ENCODE data around the gene ALX4.

The ALX4 gene

GRCh38 chr11:44333271-44334218, 23.6 kb upstream of the ALX4 start:
- no peak overlapping the region for H2AK5ac ChIP-seq (ENCODE audit: low read length, severe bottlenecking)
- no peak overlapping the region for H3K14ac ChIP-seq (ENCODE audit: low read length in 2 of 2)
- no peak overlapping the region for H2BK120ac ChIP-seq (ENCODE audit: low read depth, low read length)
- no peak overlapping the region for H3K9ac ChIP-seq (ENCODE audit: low read length)
- H3K23ac ChIP-seq (ENCODE audit: low read length in 2 of 2) = no peak overlapping the region
- H2BK12ac ChIP-seq (ENCODE audit: low read length in 2 of 2) = no peak overlapping the region
- H3K79me1 ChIP-seq (replicated peaks; ENCODE audit: low read length, poor library complexity, severe bottlenecking) = no peaks in the 10 kb centered on the region
- H3K4ac ChIP-seq (ENCODE audit: low read depth in 1 of 2, low read length in 2 of 2) = no peak overlapping the region
- H3K4me1 ChIP-seq (ENCODE audit: control insufficient read depth, insufficient read depth, low read depth, low read length) = peaks cover 1% of the 10 kb centered on the region
- H2BK15ac ChIP-seq (ENCODE audit: low read depth, poor library complexity, severe bottlenecking) = no peak overlapping the region
- H3K18ac ChIP-seq (ENCODE audit: low read depth in 1 of 2, low read length in 2 of 2) = no peak overlapping the region
- peaks cover 79 to 95% of the 10 kb centered on the region in 2 experiments for H3K27me3 ChIP-seq (ENCODE audit: control insufficient read depth in 1 of 2, insufficient read depth in 1 of 2, low read length in 2 of 2)
- H2AFZ ChIP-seq (ENCODE audit: low read depth, low read length) = no peak overlapping the region
- H4K8ac ChIP-seq (ENCODE audit: low read length) = no peak overlapping the region
- WGBS = 68% methylated on average over 13 of the region's 14 CpGs
- DNase-seq = no peak
- H3K4me3 ChIP-seq (ENCODE audit: insufficient read depth in 1 of 2, low read depth in 1 of 2, low read length in 2 of 2) = no peak overlapping the region
- H4K91ac ChIP-seq (ENCODE audit: low read length) = no peak overlapping the region
- H3K27ac ChIP-seq (ENCODE audit: low read length, poor library complexity, severe bottlenecking) = no peak overlapping the region
- no peaks in the 10 kb centered on the region for H3K9me3 ChIP-seq (ENCODE audit: control insufficient read depth, low read length)
- H2BK5ac ChIP-seq (ENCODE audit: low read depth, low read length, poor library complexity, severe bottlenecking) = no peak overlapping the region
- H3K4me2 ChIP-seq (ENCODE audit: low read length, poor library complexity, severe bottlenecking) = no peak overlapping the region
- no peaks in the 10 kb centered on the region for H3K36me3 ChIP-seq (ENCODE audit: control insufficient read depth in 1 of 2, insufficient read depth in 2 of 2, low read depth in 1 of 2, low read length in 2 of 2)

- H3K27me3 ChIP-seq (ENCODE audit: control insufficient read depth in 1 of 2, insufficient read depth in 1 of 2, low read length in 2 of 2) = peaks cover 78 to 95% of the 10 kb centered on the region in 2 experiments
- H3K79me1 ChIP-seq (replicated peaks; ENCODE audit: low read length, poor library complexity, severe bottlenecking) = no peaks in the 10 kb centered on the region
- no peak overlapping the region for H2AK5ac ChIP-seq (ENCODE audit: low read length, severe bottlenecking)
- 56% methylated on average over 3 of the region's 6 CpGs for WGBS
- no peak overlapping the region for H3K27ac ChIP-seq (ENCODE audit: low read length, poor library complexity, severe bottlenecking)
- H3K14ac ChIP-seq (ENCODE audit: low read length in 2 of 2) = no peak overlapping the region
- H3K4me2 ChIP-seq (ENCODE audit: low read length, poor library complexity, severe bottlenecking) = no peak overlapping the region
- no peak overlapping the region for H2BK15ac ChIP-seq (ENCODE audit: low read depth, poor library complexity, severe bottlenecking)
- H3K18ac ChIP-seq (ENCODE audit: low read depth in 1 of 2, low read length in 2 of 2) = no peak overlapping the region
- no peak overlapping the region for H3K4ac ChIP-seq (ENCODE audit: low read depth in 1 of 2, low read length in 2 of 2)
- H3K4me3 ChIP-seq (ENCODE audit: insufficient read depth in 1 of 2, low read depth in 1 of 2, low read length in 2 of 2) = no peak overlapping the region
- no peak overlapping the region for H4K91ac ChIP-seq (ENCODE audit: low read length)
- DNase-seq = no peak
- H2AFZ ChIP-seq (ENCODE audit: low read depth, low read length) = no peak overlapping the region
- no peaks in the 10 kb centered on the region for H3K9me3 ChIP-seq (ENCODE audit: control insufficient read depth, low read length)
- no peak overlapping the region for H2BK120ac ChIP-seq (ENCODE audit: low read depth, low read length)
- H4K8ac ChIP-seq (ENCODE audit: low read length) = no peak overlapping the region
- H2BK5ac ChIP-seq (ENCODE audit: low read depth, low read length, poor library complexity, severe bottlenecking) = no peak overlapping the region
- H2BK12ac ChIP-seq (ENCODE audit: low read length in 2 of 2) = no peak overlapping the region
- no peaks in the 10 kb centered on the region for H3K36me3 ChIP-seq (ENCODE audit: control insufficient read depth in 1 of 2, insufficient read depth in 2 of 2, low read depth in 1 of 2, low read length in 2 of 2)
- no peak overlapping the region for H3K9ac ChIP-seq (ENCODE audit: low read length)
- H3K4me1 ChIP-seq (ENCODE audit: control insufficient read depth, insufficient read depth, low read depth, low read length) = peaks cover 1% of the 10 kb centered on the region
- no peak overlapping the region for H3K23ac ChIP-seq (ENCODE audit: low read length in 2 of 2)
These were observed 22.7 kb upstream of the ALX4 start for GRCh38 chr11:44332665-44333064.

GRCh38 chr11:44329472-44330230, 19.7 kb upstream of the ALX4 start:
- no peak overlapping the region for H3K4me2 ChIP-seq (ENCODE audit: low read length, poor library complexity, severe bottlenecking)
- no peak overlapping the region for H2BK120ac ChIP-seq (ENCODE audit: low read depth, low read length)
- H3K27me3 ChIP-seq (ENCODE audit: control insufficient read depth in 1 of 2, insufficient read depth in 1 of 2, low read length in 2 of 2) = peaks cover 85 to 95% of the 10 kb centered on the region in 2 experiments
- H3K18ac ChIP-seq (ENCODE audit: low read depth in 1 of 2, low read length in 2 of 2) = no peak overlapping the region
- H3K4me3 ChIP-seq (ENCODE audit: insufficient read depth in 1 of 2, low read depth in 1 of 2, low read length in 2 of 2) = no peak overlapping the region
- no peak overlapping the region for H4K91ac ChIP-seq (ENCODE audit: low read length)
- no peak overlapping the region for H2BK5ac ChIP-seq (ENCODE audit: low read depth, low read length, poor library complexity, severe bottlenecking)
- WGBS = 57% methylated on average over 8 of the region's 8 CpGs
- no peak overlapping the region for H2AFZ ChIP-seq (ENCODE audit: low read depth, low read length)
- no peak overlapping the region for H2BK12ac ChIP-seq (ENCODE audit: low read length in 2 of 2)
- no peak overlapping the region for H2BK15ac ChIP-seq (ENCODE audit: low read depth, poor library complexity, severe bottlenecking)
- no peak for DNase-seq
- no peak overlapping the region for H3K9ac ChIP-seq (ENCODE audit: low read length)
- H3K4ac ChIP-seq (ENCODE audit: low read depth in 1 of 2, low read length in 2 of 2) = no peak overlapping the region
- H3K4me1 ChIP-seq (ENCODE audit: control insufficient read depth, insufficient read depth, low read depth, low read length) = no peaks in the 10 kb centered on the region
- no peak overlapping the region for H3K27ac ChIP-seq (ENCODE audit: low read length, poor library complexity, severe bottlenecking)
- H4K8ac ChIP-seq (ENCODE audit: low read length) = no peak overlapping the region
- no peak overlapping the region for H2AK5ac ChIP-seq (ENCODE audit: low read length, severe bottlenecking)
- no peak overlapping the region for H3K23ac ChIP-seq (ENCODE audit: low read length in 2 of 2)
- no peaks in the 10 kb centered on the region for H3K79me1 ChIP-seq (replicated peaks; ENCODE audit: low read length, poor library complexity, severe bottlenecking)
- H3K36me3 ChIP-seq (ENCODE audit: control insufficient read depth in 1 of 2, insufficient read depth in 2 of 2, low read depth in 1 of 2, low read length in 2 of 2) = no peaks in the 10 kb centered on the region
- H3K9me3 ChIP-seq (ENCODE audit: control insufficient read depth, low read length) = no peaks in the 10 kb centered on the region
- no peak overlapping the region for H3K14ac ChIP-seq (ENCODE audit: low read length in 2 of 2)

GRCh38 chr11:44328138-44328660, 18.3 kb upstream of the ALX4 start:
- Histone ChIP-seq H3K4ac (ENCODE audit: low read depth in 1 of 2, low read length in 2 of 2) (no peak overlapping the region), H2AFZ (ENCODE audit: low read depth, low read length) (no peak overlapping the region), H3K79me1 (replicated peaks; ENCODE audit: low read length, poor library complexity, severe bottlenecking) (no peaks in the 10 kb centered on the region), H2BK120ac (ENCODE audit: low read depth, low read length) (no peak overlapping the region), H3K27ac (ENCODE audit: low read length, poor library complexity, severe bottlenecking) (no peak overlapping the region), H3K9me3 (ENCODE audit: control insufficient read depth, low read length) (no peaks in the 10 kb centered on the region), H3K14ac (ENCODE audit: low read length in 2 of 2) (no peak overlapping the region), H2BK12ac (ENCODE audit: low read length in 2 of 2) (no peak overlapping the region), H4K91ac (ENCODE audit: low read length) (no peak overlapping the region), H3K36me3 (ENCODE audit: control insufficient read depth in 1 of 2, insufficient read depth in 2 of 2, low read depth in 1 of 2, low read length in 2 of 2) (no peaks in the 10 kb centered on the region), H2BK5ac (ENCODE audit: low read depth, low read length, poor library complexity, severe bottlenecking) (no peak overlapping the region), H3K9ac (ENCODE audit: low read length) (no peak overlapping the region), H3K27me3 (ENCODE audit: control insufficient read depth in 1 of 2, insufficient read depth in 1 of 2, low read length in 2 of 2) (peaks cover 87 to 98% of the 10 kb centered on the region in 2 experiments), H2AK5ac (ENCODE audit: low read length, severe bottlenecking) (no peak overlapping the region), H3K4me3 (ENCODE audit: insufficient read depth in 1 of 2, low read depth in 1 of 2, low read length in 2 of 2) (no peak overlapping the region), H4K8ac (ENCODE audit: low read length) (no peak overlapping the region), H2BK15ac (ENCODE audit: low read depth, poor library complexity, severe bottlenecking) (no peak overlapping the region), H3K18ac (ENCODE audit: low read depth in 1 of 2, low read length in 2 of 2) (no peak overlapping the region), H3K4me1 (ENCODE audit: control insufficient read depth, insufficient read depth, low read depth, low read length) (no peaks in the 10 kb centered on the region), H3K4me2 (ENCODE audit: low read length, poor library complexity, severe bottlenecking) (no peak overlapping the region), H3K23ac (ENCODE audit: low read length in 2 of 2) (no peak overlapping the region)
- no peak for DNase-seq
- 33% methylated on average over 9 of the region's 11 CpGs for WGBS
